Activated naive CD4-positive, alpha-beta T cell treated with anti-CD3 and anti-CD28 coated beads, Interleukin-2, amount 10 ng/mL, durations not matched to agents 7 days and 5 days (primary cell): ENCODE results near the gene C9orf78.

ENCODE experiments used
- CTCF ChIA-PET: fragments of 350-600 bp; sonication (Branson Sonifier 250); formaldehyde crosslinking; loops from one replicate; lab custom pipeline; 2021; ENCODE audit warnings: antibody characterized with exemption; lab: Charles Lee
- DNase-seq: peaks from one replicate; pipeline ENCODE4 v3.0.0-alpha.2; 2020
- H3K27ac Mint-ChIP-seq: one replicate; pipeline ENCODE4 v1.8.0; 2021; ENCODE audit warnings: mild to moderate bottlenecking, moderate library complexity, mixed read lengths
- H3K27me3 Mint-ChIP-seq: one replicate; pipeline ENCODE4 v1.8.0; 2021; ENCODE audit warnings: mild to moderate bottlenecking, mixed read lengths
- H3K36me3 Mint-ChIP-seq: one replicate; pipeline ENCODE4 v1.8.0; 2021; ENCODE audit warnings: mixed read lengths
- H3K4me1 Mint-ChIP-seq: one replicate; pipeline ENCODE4 v1.8.0; 2021; ENCODE audit warnings: mixed read lengths
- H3K4me3 Mint-ChIP-seq: one replicate; pipeline ENCODE4 v1.8.0; 2021; ENCODE audit warnings: mild to moderate bottlenecking, moderate library complexity, mixed read lengths
- H3K9me3 Mint-ChIP-seq: one replicate; pipeline ENCODE4 v1.8.0; 2021; ENCODE audit warnings: mixed read lengths

Gene C9orf78

GRCh38 chr9:129823935-129824601, 11.0 kb downstream of the C9orf78 start, which contains the start of gene TOR1A:
Gene TOR1A, minus strand, starts transcription at chr9:129824136. Its CDS starts 51 bp downstream, at chr9:129824085.
- DNase-seq: peak; percentile 96
- H3K4me1 Mint-ChIP-seq: peaks cover 19% of the 10 kb centered on the region
- CTCF ChIA-PET: no interaction called here
- H3K27me3 Mint-ChIP-seq: no peaks in the 10 kb centered on the region
- H3K4me3 Mint-ChIP-seq: peak within 1 kb of the TSS; percentile 79
- peaks cover 26% of the 10 kb centered on the region for H3K36me3 Mint-ChIP-seq
- H3K27ac Mint-ChIP-seq: peak within 1 kb of the TSS; percentile 87
- no peaks in the 10 kb centered on the region for H3K9me3 Mint-ChIP-seq

GRCh38 chr9:129823542-129823934, 11.5 kb downstream of the C9orf78 start:
- Mint-ChIP-seq H3K27ac (peak overlapping the region; percentile 87), H3K4me1 (peaks cover 18% of the 10 kb centered on the region), H3K27me3 (no peaks in the 10 kb centered on the region)

GRCh38 chr9:129822898-129823541, 12.1 kb downstream of the C9orf78 start:
- DNase-seq: peak; percentile 53
- CTCF ChIA-PET: no interaction called here
- Mint-ChIP-seq H3K4me3 (peak overlapping the region; percentile 79), H3K27ac (peak overlapping the region; percentile 78), H3K36me3 (peaks cover 26% of the 10 kb centered on the region), H3K27me3 (no peaks in the 10 kb centered on the region), H3K4me1 (peaks cover 20% of the 10 kb centered on the region), H3K9me3 (no peaks in the 10 kb centered on the region)

More at GRCh38 chr9:129823542-129823934, 11.5 kb downstream of the C9orf78 start:
- no peaks in the 10 kb centered on the region for H3K9me3 Mint-ChIP-seq
- CTCF ChIA-PET: no interaction called here
- peak overlapping the region; percentile 79 for H3K4me3 Mint-ChIP-seq
- DNase-seq: no peak
- H3K36me3 Mint-ChIP-seq: peaks cover 26% of the 10 kb centered on the region

- peaks cover 10% of the 10 kb centered on the region for H3K4me1 Mint-ChIP-seq
- no peak overlapping the region for H3K27ac Mint-ChIP-seq
- H3K36me3 Mint-ChIP-seq: peaks cover 46% of the 10 kb centered on the region
- H3K9me3 Mint-ChIP-seq: no peaks in the 10 kb centered on the region
- DNase-seq: no peak
- CTCF ChIA-PET: no interaction called here
- H3K27me3 Mint-ChIP-seq: no peaks in the 10 kb centered on the region
- no peak overlapping the region for H3K4me3 Mint-ChIP-seq
Measured at GRCh38 chr9:129816501-129817435, 18.3 kb downstream of the C9orf78 start.

GRCh38 chr9:129815278-129815677, 19.8 kb downstream of the C9orf78 start:
- Mint-ChIP-seq H3K36me3 (peaks cover 51% of the 10 kb centered on the region), H3K4me3 (no peak overlapping the region), H3K27ac (no peak overlapping the region), H3K9me3 (no peaks in the 10 kb centered on the region), H3K4me1 (peaks cover 8% of the 10 kb centered on the region), H3K27me3 (no peaks in the 10 kb centered on the region)
- CTCF ChIA-PET: no interaction called here
- no peak for DNase-seq

- CTCF ChIA-PET: no interaction called here
- Mint-ChIP-seq H3K4me1 (peaks cover 7% of the 10 kb centered on the region), H3K27me3 (no peaks in the 10 kb centered on the region), H3K4me3 (no peak overlapping the region), H3K27ac (no peak overlapping the region), H3K9me3 (no peaks in the 10 kb centered on the region), H3K36me3 (peaks cover 57% of the 10 kb centered on the region)
- no peak for DNase-seq
Measured at GRCh38 chr9:129814432-129815223, 20.4 kb downstream of the C9orf78 start.

- Mint-ChIP-seq H3K4me1 (peaks cover 6% of the 10 kb centered on the region), H3K9me3 (no peaks in the 10 kb centered on the region), H3K4me3 (no peak overlapping the region), H3K27ac (no peak overlapping the region), H3K27me3 (no peaks in the 10 kb centered on the region), H3K36me3 (peaks cover 59% of the 10 kb centered on the region)
- CTCF ChIA-PET: no interaction called here
- DNase-seq: no peak
Measured at GRCh38 chr9:129813661-129814060, 21.4 kb downstream of the C9orf78 start.

GRCh38 chr9:129812385-129812784, 22.7 kb downstream of the C9orf78 start:
- Mint-ChIP-seq H3K4me1 (peaks cover 4% of the 10 kb centered on the region), H3K4me3 (no peak overlapping the region), H3K36me3 (peaks cover 58% of the 10 kb centered on the region), H3K27me3 (no peaks in the 10 kb centered on the region), H3K27ac (no peak overlapping the region), H3K9me3 (no peaks in the 10 kb centered on the region)
- CTCF ChIA-PET: no interaction called here
- DNase-seq: no peak

- H3K4me3 Mint-ChIP-seq: no peak overlapping the region
- H3K4me1 Mint-ChIP-seq: peaks cover 7% of the 10 kb centered on the region
- no peak overlapping the region for H3K27ac Mint-ChIP-seq
- no peaks in the 10 kb centered on the region for H3K9me3 Mint-ChIP-seq
- H3K36me3 Mint-ChIP-seq: peaks cover 62% of the 10 kb centered on the region
- no peaks in the 10 kb centered on the region for H3K27me3 Mint-ChIP-seq
- DNase-seq: no peak
- CTCF ChIA-PET: no interaction called here
Measured at GRCh38 chr9:129811967-129812363, 23.1 kb downstream of the C9orf78 start.

- Mint-ChIP-seq H3K4me3 (no peak overlapping the region), H3K4me1 (peaks cover 17% of the 10 kb centered on the region), H3K27ac (no peak overlapping the region), H3K27me3 (no peaks in the 10 kb centered on the region), H3K36me3 (peaks cover 60% of the 10 kb centered on the region), H3K9me3 (no peaks in the 10 kb centered on the region)
- CTCF ChIA-PET: no interaction called here
- DNase-seq: no peak
Measured at GRCh38 chr9:129810788-129811187, 24.3 kb downstream of the C9orf78 start.

- Mint-ChIP-seq H3K4me1 (peaks cover 21% of the 10 kb centered on the region), H3K9me3 (no peaks in the 10 kb centered on the region), H3K36me3 (peaks cover 58% of the 10 kb centered on the region), H3K4me3 (no peak overlapping the region), H3K27me3 (no peaks in the 10 kb centered on the region), H3K27ac (no peak overlapping the region)
- CTCF ChIA-PET: no interaction called here
- no peak for DNase-seq
Measured at GRCh38 chr9:129810116-129810515, 25.0 kb downstream of the C9orf78 start.

- Mint-ChIP-seq H3K9me3 (no peaks in the 10 kb centered on the region), H3K27ac (no peak overlapping the region)
- CTCF ChIA-PET: interaction anchor here (0.5 kb wide), 1 partner anchor 104 kb away, joined by 3 read pairs; no protein-coding TSS in a partner anchor
Measured at GRCh38 chr9:129809346-129809745, 25.7 kb downstream of the C9orf78 start.

GRCh38 chr9:129806061-129806460, 29.0 kb downstream of the C9orf78 start:
- CTCF ChIA-PET: no interaction called here
- H3K36me3 Mint-ChIP-seq: peaks cover 48% of the 10 kb centered on the region
- H3K4me1 Mint-ChIP-seq: peaks cover 30% of the 10 kb centered on the region
- DNase-seq: no peak
- peaks cover 4% of the 10 kb centered on the region for H3K27me3 Mint-ChIP-seq
- no peaks in the 10 kb centered on the region for H3K9me3 Mint-ChIP-seq
- H3K27ac Mint-ChIP-seq: peak overlapping the region; percentile 25
- H3K4me3 Mint-ChIP-seq: no peak overlapping the region

More at GRCh38 chr9:129809346-129809745, 25.7 kb downstream of the C9orf78 start:
- no peaks in the 10 kb centered on the region for H3K27me3 Mint-ChIP-seq
- no peak overlapping the region for H3K4me3 Mint-ChIP-seq
- DNase-seq: no peak
- peaks cover 55% of the 10 kb centered on the region for H3K36me3 Mint-ChIP-seq
- peaks cover 24% of the 10 kb centered on the region for H3K4me1 Mint-ChIP-seq
